K562 (cell line): ENCODE results near the gene WAS. TPM values are rescaled to one million over a fixed set of nuclear protein-coding genes. Genes with fewer than 3 reads are reported as not detected.
"Not testable (repeated sequence)": the region's sequence is repeated elsewhere in the genome, so short reads cannot be mapped to it uniquely, and the experiment has no call there.

Source experiments
- ATAC-seq: fragments of 200-7000 bp; cut with Tn5 transposase; 3 replicates; pipeline ENCODE4 v1.9.1; 2020; ENCODE audit warnings: moderate library complexity
- BruUV-seq: library from RNA; stranded (reverse); fragments of 400-500 nt; replicated peaks from 2 replicates; lab custom pipeline; 2021; lab: Mats Ljungman, UMichigan
- CTCF ChIA-PET: fragments of 300-600 bp; formaldehyde crosslinking; extraction: SDS; loops from one replicate; lab custom pipeline; 2021; ENCODE audit warnings: low intra/inter-chr PET ratio; lab: Yijun Ruan, JAX
- POLR2A ChIA-PET: fragments of 300-600, 350-650 bp; sonication (Branson Sonifier 250); formaldehyde crosslinking; extraction: SDS; loops from one replicate; lab custom pipeline; 2021; ENCODE audit warnings: antibody characterized with exemption, inconsistent platforms; lab: Yijun Ruan, JAX
- DNase-seq, 4 experiments: peaks; one replicate each; pipeline versions ENCODE4 v3.0.0 to v3.0.0-alpha.2; 2011 to 2018; ENCODE audit warnings: low spot score in 3 of 4, mixed read lengths in 3 of 4; ENCODE audit errors: extremely low read depth in 1 of 4
- FAIRE-seq: peaks from 2 replicates; lab custom pipeline; 2011; peaks lifted over from hg19 to GRCh38; lab: Jason Lieb, UNC
- H2AFZ ChIP-seq: 2 replicates; pipeline ENCODE4 v1.6.0; 2011; ENCODE audit warnings: low read depth, low read length, control low read depth, inconsistent platforms
- H3K27ac ChIP-seq: fragments of 200-600 bp; 3 replicates; pipeline ENCODE4 v1.8.0; 2011; ENCODE audit warnings: low read depth, mild to moderate bottlenecking, control low read depth, inconsistent platforms, low read length, moderate library complexity, mixed read lengths; ENCODE audit errors: extremely low read depth
- H3K27me3 ChIP-seq, 2 experiments: fragments of 300-600 bp in 1 of 2; 2 replicates in 1 of 2; 3 replicates in 1 of 2; pipeline versions ENCODE4 v1.6.0 to v1.8.0; 2011; ENCODE audit warnings: inconsistent platforms in 2 of 2, low read length in 2 of 2, mild to moderate bottlenecking in 1 of 2, mixed read lengths in 1 of 2, moderate library complexity in 1 of 2; ENCODE audit not compliant: control insufficient read depth in 2 of 2, insufficient read depth in 2 of 2
- H3K36me3 ChIP-seq: fragments of 300-600 bp; 3 replicates; pipeline ENCODE4 v1.8.0; 2011; ENCODE audit warnings: mild to moderate bottlenecking, low read length, inconsistent platforms; ENCODE audit not compliant: control insufficient read depth, insufficient read depth
- H3K4me1 ChIP-seq, 2 experiments: fragments of 200-600 bp in 1 of 2; replicated peaks in 1 of 2; 2 replicates in 1 of 2; 3 replicates in 1 of 2; pipeline versions ENCODE4 v1.5.1 to v1.8.0; 2011; ENCODE audit warnings: inconsistent platforms in 2 of 2, low read length in 2 of 2, mild to moderate bottlenecking in 1 of 2, mixed read lengths in 1 of 2, moderate library complexity in 1 of 2; ENCODE audit not compliant: control insufficient read depth in 2 of 2, insufficient read depth in 2 of 2
- H3K4me2 ChIP-seq: 2 replicates; pipeline ENCODE4 v1.6.1; 2011; ENCODE audit warnings: low read length, control low read depth, inconsistent platforms, mixed read lengths; ENCODE audit not compliant: insufficient read depth
- H3K4me3 ChIP-seq: fragments of 200-600 bp; sonication (generic), shearing (Covaris generic); 2 replicates; pipeline ENCODE4 v1.5.1; 2016; ENCODE audit warnings: control low read depth, inconsistent platforms
- H3K79me2 ChIP-seq: fragments of 200-600 bp; 3 replicates; pipeline ENCODE4 v1.8.0; 2011; ENCODE audit warnings: low read length, inconsistent platforms; ENCODE audit not compliant: control insufficient read depth, insufficient read depth
- H3K9ac ChIP-seq, 2 experiments: 2 replicates each; pipeline versions ENCODE4 v1.6.0 to v1.6.1; 2011; ENCODE audit warnings: low read depth in 2 of 2, low read length in 2 of 2, control low read depth in 1 of 2, inconsistent platforms in 1 of 2, mild to moderate bottlenecking in 1 of 2, mixed read lengths in 1 of 2; ENCODE audit not compliant: insufficient read depth in 1 of 2
- H3K9me1 ChIP-seq: one replicate; pipeline ENCODE4 v1.6.0; 2011; ENCODE audit warnings: inconsistent platforms, mild to moderate bottlenecking, low read length, moderate library complexity; ENCODE audit not compliant: control insufficient read depth, insufficient read depth
- H3K9me3 ChIP-seq: replicated peaks from 2 replicates; pipeline ENCODE4 v1.5.1; 2011; ENCODE audit warnings: low read depth, low read length, inconsistent platforms; ENCODE audit not compliant: control insufficient read depth, insufficient read depth
- H4K20me1 ChIP-seq: replicated peaks from 2 replicates; pipeline ENCODE4 v1.6.1; 2011; ENCODE audit warnings: low read length, inconsistent platforms, mixed read lengths; ENCODE audit not compliant: control insufficient read depth, insufficient read depth
- BCOR ChIP-seq: fragments of 450-650 bp; IDR thresholded peaks from 2 replicates; pipeline ENCODE4 v1.6.1; 2016
- POLR2H ChIP-seq: IDR thresholded peaks from 2 replicates; pipeline ENCODE4 v1.6.1; 2016; ENCODE audit warnings: missing genetic modification characterization, low read depth, mild to moderate bottlenecking, control low read depth, missing compliant biosample characterization, moderate library complexity
- RBM25 ChIP-seq: fragments of 200-400 bp; formaldehyde crosslinking; IDR thresholded peaks from 2 replicates; pipeline ENCODE4 v1.6.1; 2018; ENCODE audit warnings: low read length, low read depth, moderate library complexity; ENCODE audit not compliant: severe bottlenecking
- TGIF2 ChIP-seq: sonication (generic); formaldehyde crosslinking; IDR thresholded peaks from 2 replicates; pipeline ENCODE4 v1.8.1; 2022; ENCODE audit warnings: mild to moderate bottlenecking, missing genetic modification reagents, moderate library complexity
- WGBS: fragments of 100-300 bp; shearing (Covaris generic); methylation state at CpG from one replicate; pipeline ENCODE4 v1.1.6; 2016; ENCODE audit warnings: low coverage, mixed read lengths; ENCODE audit not compliant: insufficient coverage; ENCODE audit errors: missing lambda C conversion rate; 5-methylcytosine and 5-hydroxymethylcytosine counted together
- in situ Hi-C: fragments of 300-500 bp; cut with MboI; formaldehyde crosslinking; loops from 4 replicates; pipeline ENCODE4 v1.15.0; 2018; ENCODE audit warnings: inconsistent platforms, mixed read lengths
- intact Hi-C: fragments of 100-400 bp; cut with micrococcal nuclease; formaldehyde crosslinking; loops from 2 replicates; pipeline ENCODE4 v1.14.2; 2022
- polyA plus RNA-seq, 8 experiments: library from polyadenylated mRNA; depleted of rRNA in 4 of 8; stranded (reverse) in 5 of 8; unstranded in 3 of 8; fragments of >200 nt; fragmentation: Nextera tagmentation in 2 of 8; fragmentation: Illumina TruSeq in 1 of 8; extraction: Ambion mirVana in 2 of 8; extraction: Trizol in 1 of 8; gene quantifications; 2 replicates each; pipeline versions ENCODE4 v1.2.1 to v1.2.3, GENCODE V29; 2011 to 2014; ENCODE audit warnings: inconsistent platforms in 1 of 8, missing spikeins in 1 of 8
- total RNA-seq, 7 experiments: library from RNA; depleted of rRNA in 6 of 7; stranded (reverse); fragments of >200 nt in 6 of 7; fragmentation: Illumina TruSeq in 2 of 7; extraction: Trizol in 2 of 7; gene quantifications; 2 replicates each; pipeline versions ENCODE4 v1.2.1 to v1.2.3, GENCODE V29; 2011 to 2021; ENCODE audit warnings: low replicate concordance in 1 of 7

The WAS gene
- total and polyA plus RNA-seq, 9 of the 15 experiments (the other 6 are each of a cell fraction or from before 2014, with no cell fraction given), result 0.11 to 16.1 (median 3.8) TPM

GRCh38 chrX:48680925-48681324 lies 2.7 kb upstream of the WAS start:
- H3K27me3 ChIP-seq, H3K9ac ChIP-seq, DNase-seq, H3K9me1 ChIP-seq, H3K36me3 ChIP-seq, H3K4me3 ChIP-seq, H4K20me1 ChIP-seq, in situ Hi-C loops, intact Hi-C loops, H3K9me3 ChIP-seq, FAIRE-seq, CTCF ChIA-PET, ATAC-seq, BruUV-seq, H3K4me2 ChIP-seq: not testable (repeated sequence)
- WGBS, result 62% methylated on average over 3 of the region's 6 CpGs
- peaks cover 12% of the 10 kb centered on the region; the same call in 2 of the 3 replicates for H3K79me2 ChIP-seq
- peak overlapping the region; percentile 33; the same call in 1 of the 2 replicates for H2AFZ ChIP-seq
- POLR2A ChIA-PET, result interaction anchor here (0.5 kb wide), 1 partner anchor 20 kb away, joined by 3 read pairs; no protein-coding TSS in a partner anchor
- peaks cover 28 to 34% of the 10 kb centered on the region in 2 experiments; a peak in 4 of 5 replicates for H3K4me1 ChIP-seq
- peak overlapping the region; percentile 53; the same call in 1 of the 3 replicates for H3K27ac ChIP-seq
- peak; percentile 73 for TF ChIP-seq RBM25
- peak; percentile 90 for TF ChIP-seq BCOR

- Histone ChIP-seq H3K9me3 (no peaks in the 10 kb centered on the region), H3K27me3 (no peaks in the 10 kb centered on the region), H3K4me2 (no peak overlapping the region), H3K4me1 (peaks cover 28 to 32% of the 10 kb centered on the region in 2 experiments; a peak in 4 of 5 replicates), H3K9me1 (no peaks in the 10 kb centered on the region), H3K4me3 (no peak overlapping the region), H3K9ac (0 out of 4 replicates have a peak overlapping the region, but pooled peaks of 1 of the 2 experiments have one; percentile 58), H3K27ac (no peak overlapping the region), H3K79me2 (peaks cover 8% of the 10 kb centered on the region; the same call in 2 of the 3 replicates), H4K20me1 (no peaks in the 10 kb centered on the region), H2AFZ (no peak overlapping the region), H3K36me3 (no peaks in the 10 kb centered on the region)
- intact Hi-C loops (no loop called here), in situ Hi-C loops (no loop called here)
- ATAC-seq (no peak), FAIRE-seq (peak; percentile 32), DNase-seq (no peak)
- BruUV-seq, result no TSS peak
- ChIA-PET POLR2A (no interaction called here), CTCF (no interaction called here)
- WGBS, result 75% methylated on average over 9 of the region's 10 CpGs
- TF ChIP-seq POLR2H (tag) (no peak), TGIF2 (CRISPR knock-in tag) (no peak)
These were observed 1.9 kb upstream of the WAS start for GRCh38 chrX:48681539-48682183.
